Activated T-cell treated with anti-CD3 and anti-CD28 coated beads, Interleukin-2, amount 50 U/mL, for 4 hours (primary cell): ENCODE measurements around the gene APLP2. TPM values are rescaled to one million over a fixed set of nuclear protein-coding genes. Genes with fewer than 3 reads are reported as not detected.

Experiments used
- ATAC-seq, 2 donors: fragments of 200-7000 bp; cut with Tn5 transposase; one replicate each; pipeline ENCODE4 v1.10.0; 2021
- DNase-seq: peaks from one replicate; pipeline ENCODE4 v3.0.0-alpha.2; 2020
- H3K27me3 Mint-ChIP-seq: one replicate; pipeline ENCODE4 v1.8.0; 2021; ENCODE audit warnings: low read depth, mixed read lengths
- H3K36me3 Mint-ChIP-seq: one replicate; pipeline ENCODE4 v1.8.0; 2022; ENCODE audit warnings: mixed read lengths; ENCODE audit not compliant: insufficient read depth
- H3K4me1 Mint-ChIP-seq: one replicate; pipeline ENCODE4 v1.8.0; 2021; ENCODE audit warnings: low read depth, mixed read lengths
- H3K4me3 Mint-ChIP-seq: one replicate; pipeline ENCODE4 v1.8.0; 2021; ENCODE audit warnings: mild to moderate bottlenecking, moderate library complexity, mixed read lengths
- H3K9me3 Mint-ChIP-seq: one replicate; pipeline ENCODE4 v1.8.0; 2021; ENCODE audit warnings: mixed read lengths
- total RNA-seq, 3 donors: library from RNA; stranded (reverse); gene quantifications; one replicate each; pipeline ENCODE4 v1.2.1, GENCODE V29; 2021

Gene APLP2
- total RNA-seq, 3 donors from 2014 or later = 53.5 to 70.6 (median 60.4) TPM

DNA sequence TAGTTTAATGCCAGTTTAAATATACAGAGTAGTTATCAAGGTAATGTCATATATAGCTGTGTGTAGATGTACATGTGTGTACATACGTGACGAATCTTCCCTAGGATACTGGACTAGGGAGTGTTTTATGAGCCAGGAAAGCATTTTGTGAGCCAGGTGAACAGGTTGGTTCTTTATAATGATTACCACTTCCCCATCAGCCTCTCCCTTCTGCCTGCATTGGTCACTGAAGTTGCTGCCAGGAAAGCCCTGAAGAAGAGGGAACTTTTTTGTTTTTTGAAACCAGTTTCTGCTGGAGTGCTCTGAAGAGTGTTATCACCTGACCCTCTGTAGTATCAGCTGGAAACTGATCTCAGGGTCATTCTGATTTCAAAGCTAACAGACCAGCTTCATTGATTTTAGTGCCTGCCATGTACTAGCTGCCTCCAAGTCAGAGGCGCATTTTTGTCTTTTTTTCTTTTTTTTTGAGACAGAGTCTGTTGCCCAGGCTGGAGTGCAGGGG is 75.7 kb downstream of the APLP2 start:
- no peak overlapping the region for H3K4me3 Mint-ChIP-seq
- no peak for ATAC-seq
- peaks cover 5% of the 10 kb centered on the region for H3K36me3 Mint-ChIP-seq
- no peaks in the 10 kb centered on the region for H3K27me3 Mint-ChIP-seq
- peaks cover 17% of the 10 kb centered on the region for H3K4me1 Mint-ChIP-seq
- no peak for DNase-seq
- no peaks in the 10 kb centered on the region for H3K9me3 Mint-ChIP-seq

DNA sequence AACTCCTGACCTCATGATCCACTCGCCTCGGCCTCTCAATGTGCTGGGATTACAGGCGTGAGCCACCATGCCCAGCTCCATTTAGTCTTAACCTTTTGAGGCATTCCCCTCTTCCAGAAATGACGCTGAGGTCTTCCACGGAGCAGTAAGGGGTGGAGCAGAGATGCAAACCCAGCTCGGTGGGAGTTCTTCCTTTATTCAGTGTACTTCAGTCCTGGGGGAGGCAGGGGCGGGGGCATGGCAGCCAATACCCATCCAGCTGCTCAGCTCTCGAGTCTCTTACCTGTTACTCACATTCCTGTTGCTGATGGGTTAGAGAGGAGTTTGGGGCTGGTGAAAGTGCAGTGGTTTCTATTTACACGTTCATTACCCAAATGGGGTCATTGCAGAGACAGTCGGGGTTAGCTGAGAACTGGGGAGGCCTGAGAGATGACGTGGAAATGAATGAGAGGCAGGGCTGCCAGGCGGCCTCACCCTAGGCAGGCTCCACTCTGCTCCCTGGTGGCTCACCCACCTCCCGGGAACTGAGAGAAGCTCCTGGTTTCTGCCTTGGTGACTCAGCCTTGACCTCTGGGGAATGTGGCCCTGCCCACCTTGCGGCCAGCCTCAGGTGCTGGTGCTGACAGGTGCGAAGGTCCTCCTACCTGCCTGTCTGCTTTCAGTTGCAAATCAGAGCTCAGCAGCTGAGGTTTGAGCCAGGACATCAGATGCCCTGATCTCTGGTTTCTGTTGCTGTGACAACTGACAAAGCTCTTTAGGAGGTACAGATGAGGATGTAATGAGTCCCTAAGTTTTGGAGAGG is 76.5 kb downstream of the APLP2 start:
- H3K9me3 Mint-ChIP-seq = no peaks in the 10 kb centered on the region
- DNase-seq (no peak), ATAC-seq (no peak)
- no peak overlapping the region for H3K4me3 Mint-ChIP-seq
- peaks cover 5% of the 10 kb centered on the region for H3K36me3 Mint-ChIP-seq
- no peaks in the 10 kb centered on the region for H3K27me3 Mint-ChIP-seq
- peaks cover 17% of the 10 kb centered on the region for H3K4me1 Mint-ChIP-seq

DNA sequence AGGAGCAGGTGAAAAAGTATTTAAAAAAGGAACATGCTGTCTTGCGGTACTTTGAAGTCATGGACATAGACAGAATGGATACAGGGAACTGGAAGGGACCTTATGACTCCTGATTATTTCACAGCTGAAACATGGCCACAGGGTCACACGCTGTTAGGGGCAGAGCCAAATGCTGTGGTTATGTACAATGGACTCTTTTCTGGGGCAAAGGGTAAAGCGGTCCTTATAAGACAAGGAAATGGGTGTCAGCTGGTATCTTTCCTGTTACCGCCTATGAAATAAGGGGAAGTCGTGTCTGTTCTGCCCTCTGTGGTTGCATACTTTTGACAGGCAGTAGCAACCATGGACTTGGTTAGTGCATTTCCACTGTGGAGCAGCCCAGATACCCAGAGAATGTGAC is 77.1 kb downstream of the APLP2 start:
- peaks cover 3% of the 10 kb centered on the region for H3K27me3 Mint-ChIP-seq
- H3K4me1 Mint-ChIP-seq = peaks cover 17% of the 10 kb centered on the region
- peaks cover 5% of the 10 kb centered on the region for H3K36me3 Mint-ChIP-seq
- H3K4me3 Mint-ChIP-seq = no peak overlapping the region
- no peaks in the 10 kb centered on the region for H3K9me3 Mint-ChIP-seq
- DNase-seq = no peak
- ATAC-seq = peak in 1 of 2 donors; percentile 34

DNA sequence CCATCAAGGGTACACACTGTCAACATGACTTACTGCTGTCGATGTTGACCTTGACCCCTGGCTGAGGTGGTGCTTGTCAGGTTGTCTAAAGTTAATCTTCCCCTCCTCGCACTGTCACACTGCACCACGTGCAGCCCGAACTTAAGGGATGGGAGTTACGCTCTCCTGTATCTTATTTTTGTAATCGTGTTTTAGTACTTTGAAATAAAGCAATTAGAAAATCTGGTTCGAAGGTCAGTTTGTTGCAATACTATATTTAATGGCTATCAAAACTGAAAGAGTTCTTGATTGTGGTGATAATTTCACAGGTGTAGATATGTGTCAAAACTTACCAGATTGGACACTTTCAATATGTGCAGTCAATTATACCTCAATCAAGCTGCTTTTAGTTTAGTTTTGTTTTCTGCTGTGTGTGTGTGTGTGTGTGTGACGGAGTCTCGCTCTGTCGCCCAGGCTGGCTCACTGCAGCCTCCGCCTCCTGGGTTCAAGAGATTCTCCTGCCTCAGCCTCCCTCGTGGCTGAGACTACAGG is 79.2 kb downstream of the APLP2 start:
- Mint-ChIP-seq H3K9me3 (no peaks in the 10 kb centered on the region), H3K36me3 (peaks cover 2% of the 10 kb centered on the region), H3K4me3 (no peak overlapping the region), H3K4me1 (peaks cover 17% of the 10 kb centered on the region), H3K27me3 (peaks cover 3% of the 10 kb centered on the region)
- ATAC-seq (no peak), DNase-seq (no peak)

DNA sequence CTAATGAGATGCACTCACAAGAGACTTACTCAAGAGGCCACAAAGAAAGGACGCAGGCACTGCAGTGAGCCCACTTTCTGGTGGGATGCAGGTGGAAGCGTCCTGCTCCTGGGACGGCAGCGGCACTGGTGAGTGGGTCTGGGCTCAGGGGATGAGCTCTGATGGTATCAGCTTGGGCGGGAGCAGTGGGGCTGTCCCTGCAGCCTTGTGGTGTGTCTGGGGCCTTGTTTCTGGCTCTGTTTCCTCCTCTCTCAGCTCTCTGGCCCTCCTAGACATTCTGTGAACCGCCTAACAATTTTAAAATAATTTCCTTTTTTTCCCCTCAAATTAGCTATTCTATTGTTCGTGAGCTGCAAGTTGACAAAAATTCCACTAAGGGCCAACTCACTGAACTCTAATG is 81.1 kb downstream of the APLP2 start:
- ATAC-seq (no peak), DNase-seq (no peak)
- peaks cover 17% of the 10 kb centered on the region for H3K4me1 Mint-ChIP-seq
- peaks cover 2% of the 10 kb centered on the region for H3K36me3 Mint-ChIP-seq
- no peaks in the 10 kb centered on the region for H3K9me3 Mint-ChIP-seq
- no peak overlapping the region for H3K4me3 Mint-ChIP-seq
- H3K27me3 Mint-ChIP-seq = peaks cover 3% of the 10 kb centered on the region

DNA sequence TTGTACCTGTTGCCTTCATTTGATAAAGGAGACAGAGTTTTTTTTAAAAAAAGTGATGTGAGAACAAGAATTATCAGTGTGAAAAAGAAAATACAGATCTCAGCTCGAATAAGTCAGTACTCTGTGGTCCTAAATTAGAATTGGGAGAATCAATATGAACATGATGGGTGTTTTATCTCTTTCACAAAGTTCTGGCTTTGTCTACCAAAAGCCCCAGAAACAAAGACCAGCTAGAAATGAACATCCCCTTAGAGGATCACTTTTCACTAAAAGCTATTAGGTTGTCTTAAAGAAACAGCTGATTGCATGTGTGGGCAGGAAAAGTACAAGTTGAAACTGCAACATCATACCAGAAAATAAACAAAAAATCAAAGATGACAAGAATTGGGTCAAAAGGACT is 81.5 kb downstream of the APLP2 start:
- peaks cover 3% of the 10 kb centered on the region for H3K27me3 Mint-ChIP-seq
- peaks cover 2% of the 10 kb centered on the region for H3K36me3 Mint-ChIP-seq

DNA sequence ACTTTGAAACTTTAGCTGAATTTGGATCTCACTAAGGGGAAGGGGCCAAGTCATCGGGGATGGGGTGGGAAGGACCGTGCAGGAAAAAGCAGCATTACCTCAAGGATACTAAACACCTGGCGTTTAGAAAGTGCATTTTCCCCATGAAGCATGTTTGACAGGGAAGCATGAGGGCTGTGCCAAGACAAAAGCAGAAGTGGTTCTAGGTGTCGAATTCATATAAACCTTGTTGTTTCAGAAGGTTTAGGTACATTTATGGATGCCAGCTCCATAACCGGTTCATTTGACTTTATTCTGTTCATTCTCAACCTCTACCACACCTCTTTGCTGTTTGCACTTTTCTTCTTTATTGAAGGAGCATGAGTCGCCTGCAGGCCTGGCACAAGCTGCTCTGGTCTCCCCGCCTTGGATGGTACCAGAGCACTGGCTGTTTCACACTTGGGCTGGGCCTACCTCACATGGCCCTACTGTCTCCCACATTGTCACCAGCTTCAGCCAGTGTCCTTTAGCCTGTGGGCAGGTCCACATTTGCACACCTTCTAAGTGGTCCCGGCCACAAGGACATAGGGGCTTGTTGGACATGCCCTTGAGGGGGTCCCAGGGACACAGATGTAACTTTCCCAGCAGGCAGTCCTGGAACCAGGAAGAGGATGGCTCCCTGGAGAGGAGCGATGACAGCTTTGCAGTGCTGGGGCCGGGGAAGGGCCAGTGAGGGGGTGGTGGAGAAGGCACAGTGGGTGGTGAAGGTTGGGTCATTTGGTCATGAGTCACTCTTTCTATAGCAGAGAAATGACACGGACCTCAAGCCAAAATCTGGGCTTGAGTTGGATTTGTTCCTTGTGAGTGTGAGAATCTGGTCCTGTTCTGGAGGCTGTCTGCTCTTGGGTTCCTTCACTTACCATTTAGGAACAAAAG is 86.7 kb downstream of the APLP2 start:
- DNase-seq (no peak), ATAC-seq (no peak)
- Mint-ChIP-seq H3K4me1 (peaks cover 11% of the 10 kb centered on the region), H3K4me3 (no peak overlapping the region), H3K27me3 (peaks cover 28% of the 10 kb centered on the region), H3K36me3 (no peaks in the 10 kb centered on the region), H3K9me3 (no peaks in the 10 kb centered on the region)

More for the DNA sequence above, 81.5 kb downstream of the APLP2 start:
- no peak for DNase-seq
- no peak for ATAC-seq
- Mint-ChIP-seq H3K4me1 (peaks cover 16% of the 10 kb centered on the region), H3K4me3 (no peak overlapping the region), H3K9me3 (no peaks in the 10 kb centered on the region)

DNA sequence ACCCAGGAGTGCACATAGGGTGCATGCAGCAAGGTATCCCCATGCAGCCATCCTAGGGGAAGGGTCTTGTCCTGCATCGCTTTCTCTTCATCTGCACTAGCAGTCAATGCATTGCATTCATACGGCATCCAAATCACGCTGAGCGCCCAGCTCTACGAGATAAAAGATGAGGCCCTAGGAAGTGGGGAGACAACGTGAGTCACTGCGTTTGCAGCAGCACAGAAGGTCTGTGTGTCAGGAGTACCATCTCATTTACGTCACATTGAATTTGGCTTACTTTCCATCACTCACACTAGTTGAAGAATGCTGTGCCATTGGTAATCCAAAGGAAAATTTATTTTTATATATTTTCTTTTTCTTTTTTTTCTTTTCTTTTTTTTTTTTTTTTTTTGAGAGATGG is 87.4 kb downstream of the APLP2 start:
- no peak overlapping the region for H3K4me3 Mint-ChIP-seq
- DNase-seq = no peak
- no peaks in the 10 kb centered on the region for H3K36me3 Mint-ChIP-seq
- H3K27me3 Mint-ChIP-seq = peaks cover 32% of the 10 kb centered on the region
- H3K4me1 Mint-ChIP-seq = peaks cover 14% of the 10 kb centered on the region
- H3K9me3 Mint-ChIP-seq = no peaks in the 10 kb centered on the region
- no peak for ATAC-seq

DNA sequence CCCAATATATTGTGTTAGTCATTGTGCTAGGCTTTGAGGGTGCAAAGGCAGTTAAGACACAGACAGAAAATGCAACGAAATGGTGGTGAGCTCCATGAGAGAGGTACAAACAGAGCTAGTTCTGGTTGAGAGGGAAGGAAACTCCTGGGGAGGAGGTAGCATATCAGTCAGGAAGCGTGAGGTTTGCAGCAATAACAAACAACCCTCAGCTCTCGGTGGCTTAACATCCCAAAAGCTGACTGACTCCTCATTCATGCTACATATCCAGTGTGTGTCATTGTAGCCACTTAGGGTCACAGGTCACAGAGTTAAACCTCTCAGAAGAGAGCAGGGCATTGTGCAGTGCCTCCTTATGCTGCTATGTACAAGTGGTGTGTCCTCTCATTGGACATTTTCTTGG is 88.1 kb downstream of the APLP2 start:
- ATAC-seq = no peak
- DNase-seq = no peak
- Mint-ChIP-seq H3K27me3 (peaks cover 40% of the 10 kb centered on the region), H3K36me3 (no peaks in the 10 kb centered on the region), H3K4me1 (peaks cover 14% of the 10 kb centered on the region), H3K9me3 (no peaks in the 10 kb centered on the region), H3K4me3 (no peak overlapping the region)

DNA sequence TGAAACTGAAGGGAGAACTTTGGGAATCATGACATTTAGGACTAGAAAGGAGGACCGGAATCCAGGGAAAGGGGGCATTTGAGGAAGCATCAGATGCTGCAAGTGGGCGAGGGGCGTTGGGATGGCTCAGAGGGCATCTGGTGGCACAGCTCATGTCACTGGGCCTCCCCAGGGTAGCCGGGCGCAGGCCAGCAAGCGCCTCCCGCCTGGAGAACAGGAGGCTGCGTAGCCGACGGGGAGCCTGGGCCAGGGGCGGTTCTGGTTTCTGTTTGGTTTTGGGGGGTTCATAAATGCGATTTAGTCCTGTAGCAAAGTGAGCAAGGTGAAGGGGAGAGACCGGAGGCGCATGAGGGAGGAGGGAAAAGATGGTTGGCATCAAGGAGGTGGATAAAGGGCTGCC is 89.4 kb downstream of the APLP2 start:
- Mint-ChIP-seq H3K9me3 (no peaks in the 10 kb centered on the region), H3K4me1 (peaks cover 14% of the 10 kb centered on the region), H3K4me3 (peak overlapping the region; percentile 32), H3K27me3 (peaks cover 53% of the 10 kb centered on the region), H3K36me3 (no peaks in the 10 kb centered on the region)
- no peak for ATAC-seq
- DNase-seq = no peak

DNA sequence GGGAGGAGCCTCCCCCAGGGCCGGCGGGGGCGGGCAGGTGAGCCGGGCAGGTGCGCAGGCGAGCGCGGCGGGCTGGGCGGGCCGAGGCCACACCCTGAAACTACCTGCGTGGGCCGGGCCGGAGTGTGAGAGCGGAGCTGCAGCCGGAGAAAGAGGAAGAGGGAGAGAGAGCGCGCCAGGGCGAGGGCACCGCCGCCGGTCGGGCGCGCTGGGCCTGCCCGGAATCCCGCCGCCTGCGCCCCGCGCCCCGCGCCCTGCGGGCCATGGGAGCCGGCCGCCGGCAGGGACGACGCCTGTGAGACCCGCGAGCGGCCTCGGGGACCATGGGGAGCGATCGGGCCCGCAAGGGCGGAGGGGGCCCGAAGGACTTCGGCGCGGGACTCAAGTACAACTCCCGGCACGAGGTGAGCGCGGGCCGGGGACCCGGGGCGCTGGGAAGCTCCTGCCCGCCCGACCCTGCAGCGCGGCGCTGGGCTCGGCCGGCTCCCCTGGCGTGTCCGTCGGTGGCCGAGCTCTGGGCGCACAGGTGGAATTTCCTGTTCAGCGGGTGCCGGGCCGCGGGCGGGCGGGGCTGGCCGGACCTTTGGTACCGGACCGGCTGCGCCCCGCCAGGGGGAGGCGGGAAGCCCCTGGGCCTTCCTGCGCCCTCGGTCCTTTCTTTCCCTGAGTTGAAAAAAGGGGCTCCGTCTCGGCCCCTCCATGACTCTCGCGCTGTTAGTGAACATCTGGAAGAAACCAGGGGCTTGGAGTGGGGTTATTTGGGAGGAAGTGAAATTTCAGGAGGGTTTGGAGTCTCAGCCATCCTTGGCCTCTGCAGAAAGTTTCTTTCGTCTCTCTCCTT is 90.2 kb downstream of the APLP2 start, which contains the start of gene ST14:
TSS of gene ST14 (plus strand) at position 126 of the 841 bp plus-strand sequence. CDS start at position 324, 198 bp downstream.
- Mint-ChIP-seq H3K4me3 (peak within 1 kb of the TSS; percentile 59), H3K4me1 (peaks cover 14% of the 10 kb centered on the region), H3K36me3 (no peaks in the 10 kb centered on the region), H3K9me3 (no peaks in the 10 kb centered on the region), H3K27me3 (peaks cover 55% of the 10 kb centered on the region)
- DNase-seq (no peak), ATAC-seq (peak in 1 of 2 donors; percentile 21)

DNA sequence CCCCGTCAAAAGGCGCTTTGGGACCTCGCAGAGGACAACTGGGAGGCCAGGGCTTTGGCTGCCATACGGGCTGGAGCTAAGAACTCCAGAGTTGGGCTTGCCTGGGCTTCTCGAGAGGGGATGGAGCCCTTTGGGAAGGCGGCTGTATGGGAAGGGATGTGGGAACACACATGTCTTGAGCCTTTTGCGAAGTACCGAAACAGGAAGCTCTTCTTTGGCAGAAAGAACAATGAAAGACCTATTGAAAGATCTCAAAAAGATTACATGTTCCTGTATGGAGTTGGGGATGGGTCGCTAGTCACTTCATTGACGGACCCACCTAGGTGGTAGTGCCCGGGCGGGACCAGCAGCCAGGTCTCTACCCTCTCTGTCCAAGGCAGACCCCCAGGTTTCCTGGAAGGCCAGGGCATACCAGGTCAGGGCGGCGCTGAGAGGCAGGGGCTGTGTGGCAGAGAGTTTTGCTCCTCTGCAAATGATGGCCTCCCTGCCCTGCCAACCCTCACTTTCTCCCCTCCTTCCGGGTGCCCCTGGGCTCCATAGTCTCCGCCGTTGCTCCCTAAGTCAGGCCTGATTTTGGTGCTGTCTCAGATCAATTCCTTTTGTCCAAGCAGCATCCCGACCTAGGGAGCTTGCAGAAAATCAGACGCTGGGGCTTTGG is 90.9 kb downstream of the APLP2 start:
- peak overlapping the region; percentile 59 for H3K4me3 Mint-ChIP-seq
- no peak for ATAC-seq
- no peaks in the 10 kb centered on the region for H3K36me3 Mint-ChIP-seq
- DNase-seq = no peak
- peaks cover 63% of the 10 kb centered on the region for H3K27me3 Mint-ChIP-seq
- peaks cover 14% of the 10 kb centered on the region for H3K4me1 Mint-ChIP-seq
- no peaks in the 10 kb centered on the region for H3K9me3 Mint-ChIP-seq

DNA sequence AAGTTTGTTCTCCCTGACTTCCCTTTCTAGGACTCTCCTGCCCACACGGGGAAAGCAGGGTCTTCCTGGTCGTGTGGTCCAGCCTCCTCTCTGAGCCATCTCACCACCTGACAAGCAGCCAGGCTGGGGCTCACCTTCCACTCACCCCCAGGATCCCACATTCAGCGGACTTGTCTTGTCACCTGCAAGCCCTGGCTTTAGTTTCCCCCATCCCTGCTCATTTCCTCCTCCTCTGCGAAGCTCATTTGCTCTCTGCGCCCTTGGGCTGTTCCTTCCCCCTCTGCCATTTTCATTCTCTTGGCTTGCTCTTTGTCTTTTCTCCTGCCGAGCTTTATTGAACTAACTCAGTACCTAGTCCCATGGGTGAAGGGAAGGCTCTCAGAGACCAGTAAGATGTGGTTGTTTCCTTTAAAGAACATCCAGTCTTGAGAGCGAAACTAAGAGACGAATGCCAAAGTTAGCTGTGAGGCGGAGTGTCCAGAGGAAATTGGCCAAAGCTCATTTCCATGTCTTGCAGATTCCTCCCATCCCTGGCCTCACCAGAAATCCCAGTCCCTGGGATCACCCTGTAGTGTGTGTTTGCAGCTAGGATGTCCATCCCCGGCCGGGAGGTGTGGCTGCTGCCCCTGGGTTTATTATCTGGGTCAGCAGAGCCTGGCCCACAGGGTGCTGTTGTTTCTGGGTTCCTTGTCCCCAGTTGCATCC is 91.9 kb downstream of the APLP2 start:
- ATAC-seq = no peak
- Mint-ChIP-seq H3K4me1 (peaks cover 14% of the 10 kb centered on the region), H3K27me3 (peaks cover 66% of the 10 kb centered on the region), H3K4me3 (no peak overlapping the region), H3K9me3 (no peaks in the 10 kb centered on the region), H3K36me3 (no peaks in the 10 kb centered on the region)
- DNase-seq = no peak
